NCI-H146 treated with DMSO at 0.1 percent for 48 hours (cell line): ENCODE data around the gene LRRC53.

Source experiments
- DNase-seq: peaks from one replicate; lab custom pipeline; 2025; ENCODE audit not compliant: unreplicated experiment; lab: John Stamatoyannopoulos, UW

The LRRC53 gene, protein sequence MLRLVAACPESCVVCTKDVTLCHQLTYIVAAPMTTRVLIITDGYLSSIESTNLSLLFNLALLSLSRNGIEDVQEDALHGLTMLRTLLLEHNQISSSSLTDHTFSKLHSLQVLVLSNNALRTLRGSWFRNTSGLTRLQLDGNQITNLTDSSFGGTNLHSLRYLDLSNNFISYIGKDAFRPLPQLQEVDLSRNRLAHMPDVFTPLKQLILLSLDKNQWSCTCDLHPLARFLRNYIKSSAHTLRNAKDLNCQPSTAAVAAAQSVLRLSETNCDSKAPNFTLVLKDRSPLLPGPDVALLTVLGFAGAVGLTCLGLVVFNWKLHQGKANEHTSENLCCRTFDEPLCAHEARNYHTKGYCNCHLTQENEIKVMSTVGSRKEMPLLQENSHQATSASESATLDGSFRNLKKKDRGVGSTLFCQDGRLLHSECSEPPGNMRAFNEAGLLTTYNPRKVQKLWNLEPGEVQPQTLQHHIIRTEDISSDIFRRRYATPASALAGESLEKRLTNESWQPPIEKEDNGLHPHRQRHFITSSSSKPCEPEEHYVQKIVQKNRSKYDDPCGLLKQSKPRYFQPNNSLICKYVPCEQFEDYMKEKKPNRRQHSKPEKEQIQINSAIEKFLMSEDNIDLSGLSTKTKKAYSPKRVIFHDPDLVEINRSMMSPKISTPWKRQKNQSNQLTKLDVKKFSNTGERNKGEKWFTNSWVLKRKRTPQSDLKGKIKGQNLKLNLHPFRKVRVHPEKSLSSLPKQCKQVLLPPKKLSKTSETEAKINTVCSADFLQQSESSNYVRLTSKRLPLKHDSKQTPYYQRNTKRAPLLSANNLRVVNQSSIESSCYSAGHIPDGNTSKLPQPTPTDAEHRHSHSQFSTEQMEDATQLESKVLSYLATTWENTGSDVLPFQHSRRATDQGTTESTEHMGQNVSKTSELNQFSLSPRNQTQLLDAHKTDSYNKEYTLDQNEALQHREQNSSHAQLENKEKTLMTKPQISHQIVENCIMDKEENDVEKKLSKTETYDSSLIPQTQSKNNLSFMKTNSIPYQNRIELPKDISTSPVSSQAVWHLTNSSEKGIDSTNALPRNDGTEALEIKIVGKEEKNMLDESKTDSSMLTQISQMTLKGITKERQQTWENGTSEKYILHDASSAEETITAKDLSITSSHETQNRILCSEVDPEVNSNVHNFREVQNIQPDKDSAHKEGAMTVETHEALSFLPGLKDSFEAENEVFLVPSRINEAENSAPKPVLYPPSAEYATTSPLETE

GRCh38 chr1:74512170-74512915 lies at the start of gene LRRC53:
TSS of gene LRRC53 (minus strand) at chr1:74512611. CDS start at chr1:74483349, 29,262 bp downstream.
- DNase-seq: no peak

GRCh38 chr1:74549932-74550331 lies 37.5 kb upstream of the LRRC53 start:
- DNase-seq: no peak

- no peak for DNase-seq
Observed at GRCh38 chr1:74548961-74549750, 36.7 kb upstream of the LRRC53 start.

GRCh38 chr1:74545821-74546220 lies 33.4 kb upstream of the LRRC53 start:
- DNase-seq: no peak

DNA sequence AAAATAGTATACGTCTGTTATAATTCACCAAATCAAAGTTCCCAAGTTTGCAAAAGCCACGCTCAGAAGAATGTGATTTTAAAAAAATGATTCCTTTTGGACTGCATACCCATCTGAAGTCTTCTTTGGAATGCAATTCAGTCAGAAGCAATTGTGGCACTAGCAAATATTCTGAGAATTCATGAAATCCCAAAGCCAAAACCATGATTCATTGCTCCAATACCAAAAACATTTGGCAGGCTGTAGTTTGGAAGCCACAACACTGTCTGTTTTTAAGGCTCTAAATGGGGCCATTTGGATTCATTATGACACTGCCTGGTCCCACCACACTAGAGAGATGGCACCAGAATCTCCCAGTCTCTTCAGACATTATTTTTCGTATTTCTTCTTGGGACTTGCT lies 21.8 kb upstream of the LRRC53 start:
- DNase-seq: no peak

DNA sequence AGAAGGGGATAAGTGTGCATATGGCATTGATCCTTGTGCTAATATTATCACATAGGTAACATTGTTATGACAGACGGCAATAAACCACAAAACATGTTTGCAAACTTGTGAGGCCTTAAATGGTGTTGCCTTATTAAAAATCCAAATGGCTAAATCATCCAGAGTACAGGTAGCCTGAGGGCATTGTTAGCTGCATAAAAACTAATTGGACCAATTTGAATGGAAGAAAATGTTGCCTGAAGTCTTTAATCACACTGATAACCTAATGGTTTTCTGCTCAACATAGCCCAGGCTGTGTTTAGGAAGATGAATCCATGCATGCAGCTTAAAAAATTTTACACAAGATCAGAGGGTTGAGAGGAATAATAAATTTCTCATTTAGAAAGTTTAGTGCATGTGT lies 19.4 kb upstream of the LRRC53 start:
- peak; percentile 96 for DNase-seq

- peak; percentile 65 for DNase-seq
Observed at GRCh38 chr1:74530892-74531291, 18.5 kb upstream of the LRRC53 start.

DNA sequence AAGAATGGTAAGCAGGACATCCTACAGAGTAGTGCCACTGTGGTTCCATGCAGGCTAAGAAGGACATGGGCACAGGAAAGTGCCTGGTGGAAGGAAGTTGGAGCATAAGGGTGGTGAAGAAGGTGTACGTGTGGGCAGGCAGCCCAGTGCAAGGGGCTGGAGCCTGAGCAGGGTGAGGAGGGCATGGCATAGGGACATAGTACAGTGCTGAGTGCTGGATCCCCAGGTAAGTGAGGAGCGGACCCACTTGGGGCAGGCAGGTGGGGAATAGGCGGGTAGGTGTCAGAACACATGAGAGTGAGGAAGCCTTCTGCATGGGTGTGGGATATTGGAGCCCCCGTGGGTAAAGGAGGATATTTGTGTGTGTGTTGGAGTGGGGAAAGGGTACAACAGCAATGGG lies 15.7 kb upstream of the LRRC53 start:
- no peak for DNase-seq

GRCh38 chr1:74526708-74527107 lies 14.3 kb upstream of the LRRC53 start:
- DNase-seq: no peak

DNA sequence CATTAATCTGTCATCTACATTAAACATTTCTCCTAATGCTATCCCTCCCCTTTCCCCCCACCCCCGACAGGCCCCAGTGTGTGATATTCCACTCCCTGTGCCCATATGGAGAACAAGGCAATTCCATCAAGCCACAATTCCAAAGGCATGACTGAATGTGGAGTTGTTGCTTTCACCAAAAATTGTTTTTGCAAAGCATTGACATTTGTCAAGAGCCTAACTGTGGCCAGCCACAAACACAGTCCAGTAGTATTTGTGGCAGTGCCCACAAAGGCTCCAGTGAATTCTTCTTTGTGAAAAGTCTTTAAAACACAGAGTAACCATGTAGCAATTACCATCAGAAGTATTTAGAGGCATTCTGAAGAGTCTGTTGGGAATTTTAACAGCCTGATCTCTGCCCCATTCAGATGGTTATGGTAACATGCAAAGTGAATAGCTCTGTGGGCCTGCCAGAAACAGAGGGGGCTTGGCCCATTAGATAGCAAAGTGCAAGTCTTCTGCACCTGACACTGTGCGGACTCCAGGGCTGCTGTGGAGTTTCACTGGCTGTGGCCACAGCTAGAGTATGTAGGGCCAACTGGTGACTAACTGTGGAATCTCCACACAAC lies 11.6 kb upstream of the LRRC53 start:
- DNase-seq: no peak

GRCh38 chr1:74522148-74522547 lies 9.7 kb upstream of the LRRC53 start:
- DNase-seq: peak; percentile 62

GRCh38 chr1:74517599-74518051 lies 5.2 kb upstream of the LRRC53 start:
- no peak for DNase-seq

GRCh38 chr1:74513411-74514300 lies 1.2 kb upstream of the LRRC53 start:
- DNase-seq: no peak

GRCh38 chr1:74508449-74508848 lies 4.0 kb downstream of the LRRC53 start:
- no peak for DNase-seq

- DNase-seq: no peak
Observed at GRCh38 chr1:74505928-74506710, 6.3 kb downstream of the LRRC53 start.

- DNase-seq: peak; percentile 77
Observed at GRCh38 chr1:74504933-74505512, 7.4 kb downstream of the LRRC53 start.
